CD4-positive, alpha-beta memory T cell (primary cell): ENCODE measurements around the gene SLC17A4. TPM values are rescaled to one million over a fixed set of nuclear protein-coding genes. Genes with fewer than 3 reads are reported as not detected.

Experiments used
- CTCF ChIA-PET: fragments of 350-600 bp; sonication (Branson Sonifier 250); formaldehyde crosslinking; loops from one replicate; lab custom pipeline; 2021; ENCODE audit warnings: inconsistent platforms; ENCODE audit not compliant: partially characterized antibody; lab: Charles Lee
- POLR2A ChIA-PET: fragments of 350-600 bp; sonication (Branson Sonifier 250); formaldehyde crosslinking; loops from one replicate; lab custom pipeline; 2021; ENCODE audit not compliant: partially characterized antibody; lab: Charles Lee
- DNase-seq, 5 donors: peaks; one replicate each; pipeline versions ENCODE4 v3.0.0 to v3.0.0-alpha.2; 2020 to 2022; ENCODE audit warnings: mixed read lengths in 1 of 5
- H3K27ac ChIP-seq: one replicate; pipeline ENCODE4 v1.7.0; 2013; ENCODE audit warnings: low read depth, low read length
- H3K27me3 ChIP-seq: 2 replicates; pipeline ENCODE4 v1.7.0; 2013; ENCODE audit warnings: mild to moderate bottlenecking, low read length, moderate library complexity; ENCODE audit not compliant: insufficient read depth
- H3K36me3 ChIP-seq: 2 replicates; pipeline ENCODE4 v1.7.0; 2013; ENCODE audit warnings: mild to moderate bottlenecking, low read length, moderate library complexity; ENCODE audit not compliant: insufficient read depth
- H3K4me1 ChIP-seq: 2 replicates; pipeline ENCODE4 v1.7.0; 2013; ENCODE audit warnings: mild to moderate bottlenecking, low read length, moderate library complexity; ENCODE audit not compliant: insufficient read depth
- H3K4me3 ChIP-seq, 2 donors: one replicate each; pipeline ENCODE4 v1.7.0; 2013; ENCODE audit warnings: low read length in 2 of 2, mild to moderate bottlenecking in 1 of 2
- H3K9me3 ChIP-seq, 2 donors: one replicate each; pipeline ENCODE4 v1.7.0; 2013; ENCODE audit warnings: low read length in 2 of 2, control low read depth in 1 of 2; ENCODE audit not compliant: control insufficient read depth in 1 of 2
- H3K27ac Mint-ChIP-seq, 7 donors: one replicate each; pipeline ENCODE4 v1.8.0; 2020 to 2021; ENCODE audit warnings: mixed read lengths in 7 of 7, mild to moderate bottlenecking in 6 of 7, inconsistent platforms in 3 of 7, moderate library complexity in 3 of 7
- H3K27me3 Mint-ChIP-seq, 2 donors: one replicate each; pipeline ENCODE4 v1.8.0; 2020 to 2021; ENCODE audit warnings: mixed read lengths in 2 of 2
- H3K36me3 Mint-ChIP-seq, 2 donors: one replicate each; pipeline ENCODE4 v1.8.0; 2020 to 2021; ENCODE audit warnings: mixed read lengths in 2 of 2, inconsistent platforms in 1 of 2, mild to moderate bottlenecking in 1 of 2
- H3K4me1 Mint-ChIP-seq, 4 donors: one replicate each; pipeline ENCODE4 v1.8.0; 2020 to 2021; ENCODE audit warnings: mixed read lengths in 4 of 4, mild to moderate bottlenecking in 1 of 4
- H3K4me3 Mint-ChIP-seq, 8 donors: one replicate each; pipeline ENCODE4 v1.8.0; 2020 to 2021; ENCODE audit warnings: mixed read lengths in 8 of 8, mild to moderate bottlenecking in 7 of 8, moderate library complexity in 6 of 8, inconsistent platforms in 3 of 8
- H3K9me3 Mint-ChIP-seq, 8 donors: one replicate each; pipeline ENCODE4 v1.8.0; 2020 to 2021; ENCODE audit warnings: mixed read lengths in 8 of 8, mild to moderate bottlenecking in 5 of 8, inconsistent platforms in 3 of 8, moderate library complexity in 1 of 8
- intact Hi-C: fragments of 100-400 bp; cut with micrococcal nuclease; formaldehyde crosslinking; loops from one replicate; pipeline ENCODE4 v1.15.1; 2023
- polyA plus RNA-seq, 2 donors: library from polyadenylated mRNA; unstranded; fragments of 300-500 nt; fragmentation: Illumina TruSeq; gene quantifications; one replicate each; pipeline ENCODE4 v1.2.3, GENCODE V29; 2021
- total RNA-seq, 2 experiments: library from RNA; stranded (reverse); gene quantifications; one replicate each; pipeline ENCODE4 v1.2.3, GENCODE V29; 2021

Gene SLC17A4
- total and polyA plus RNA-seq, 4 experiments from 2014 or later: not detected

DNA sequence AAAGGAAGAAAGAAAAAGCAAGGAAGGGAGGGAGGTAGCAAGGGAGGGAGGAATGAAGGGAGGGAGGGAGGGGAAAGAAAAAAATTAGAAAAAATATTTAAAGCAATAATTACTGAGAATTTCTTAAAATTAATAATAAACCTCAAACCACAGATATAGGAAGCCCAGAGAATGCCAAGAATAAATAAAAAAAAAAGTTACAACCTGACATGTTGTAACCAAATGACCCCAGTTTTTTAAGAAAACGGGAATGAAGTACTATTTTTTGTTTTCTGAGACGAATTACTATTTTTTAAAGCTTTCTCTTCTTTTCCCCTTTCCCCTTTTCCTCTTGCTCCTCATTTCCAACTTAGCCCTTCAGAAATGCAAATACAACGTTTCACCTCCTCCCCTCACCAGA, 60.7 kb downstream of the SLC17A4 start:
- H3K9me3 ChIP-seq: no peaks in the 10 kb centered on the region
- intact Hi-C loops: no loop called here
- H3K27ac Mint-ChIP-seq: no peak overlapping the region
- no peak overlapping the region for H3K27ac ChIP-seq
- H3K4me1 Mint-ChIP-seq: no peaks in the 10 kb centered on the region
- no peak for DNase-seq
- no peak overlapping the region for H3K4me3 Mint-ChIP-seq
- no peaks in the 10 kb centered on the region for H3K36me3 Mint-ChIP-seq
- peaks cover 0 to 5% (median 3%) of the 10 kb centered on the region in 8 donors for H3K9me3 Mint-ChIP-seq
- ChIA-PET CTCF (no interaction called here), POLR2A (interaction anchor here (0.5 kb wide), 1 partner anchor 67 kb away, joined by 3 read pairs; no protein-coding TSS in a partner anchor)
- H3K4me1 ChIP-seq: no peaks in the 10 kb centered on the region
- no peaks in the 10 kb centered on the region for H3K27me3 ChIP-seq
- no peaks in the 10 kb centered on the region for H3K36me3 ChIP-seq
- H3K27me3 Mint-ChIP-seq: peaks cover 1 to 4% of the 10 kb centered on the region in 2 donors
- H3K4me3 ChIP-seq: no peak overlapping the region

DNA sequence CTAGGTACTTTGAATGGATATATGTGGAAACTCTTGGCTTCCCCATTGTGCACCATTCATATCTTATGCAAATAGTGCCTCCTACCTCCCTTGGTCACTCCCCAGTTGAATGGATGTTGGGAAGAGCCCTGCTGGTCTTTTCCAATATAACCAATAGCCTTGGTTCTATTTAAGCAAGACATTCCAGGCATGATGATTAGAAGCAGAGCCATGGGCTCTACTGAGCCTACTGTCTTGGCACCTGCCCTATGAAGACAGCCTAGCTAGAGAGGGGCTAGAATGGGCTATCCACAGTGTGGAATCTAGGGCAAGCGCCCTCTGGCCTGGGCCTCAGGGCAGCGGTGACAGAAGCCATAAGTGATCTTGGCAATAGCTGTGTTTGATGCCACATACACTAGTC, 61.7 kb downstream of the SLC17A4 start:
- no peaks in the 10 kb centered on the region for H3K9me3 ChIP-seq
- CTCF ChIA-PET: interaction anchor here (1.7 kb wide), 1 partner anchor 27 kb away, joined by 3 read pairs; no protein-coding TSS in a partner anchor
- H3K4me3 Mint-ChIP-seq: no peak overlapping the region
- DNase-seq: no peak
- H3K9me3 Mint-ChIP-seq: peaks cover 0 to 5% (median 3%) of the 10 kb centered on the region in 8 donors
- no peak overlapping the region for H3K4me3 ChIP-seq
- H3K27me3 Mint-ChIP-seq: peaks cover 1 to 5% of the 10 kb centered on the region in 2 donors
- intact Hi-C loops: no loop called here
- H3K36me3 Mint-ChIP-seq: no peaks in the 10 kb centered on the region
- no peak overlapping the region for H3K27ac ChIP-seq
- no peaks in the 10 kb centered on the region for H3K36me3 ChIP-seq
- H3K27ac Mint-ChIP-seq: no peak overlapping the region
- POLR2A ChIA-PET: no interaction called here
- no peaks in the 10 kb centered on the region for H3K27me3 ChIP-seq
- H3K4me1 Mint-ChIP-seq: no peaks in the 10 kb centered on the region
- H3K4me1 ChIP-seq: no peaks in the 10 kb centered on the region

DNA sequence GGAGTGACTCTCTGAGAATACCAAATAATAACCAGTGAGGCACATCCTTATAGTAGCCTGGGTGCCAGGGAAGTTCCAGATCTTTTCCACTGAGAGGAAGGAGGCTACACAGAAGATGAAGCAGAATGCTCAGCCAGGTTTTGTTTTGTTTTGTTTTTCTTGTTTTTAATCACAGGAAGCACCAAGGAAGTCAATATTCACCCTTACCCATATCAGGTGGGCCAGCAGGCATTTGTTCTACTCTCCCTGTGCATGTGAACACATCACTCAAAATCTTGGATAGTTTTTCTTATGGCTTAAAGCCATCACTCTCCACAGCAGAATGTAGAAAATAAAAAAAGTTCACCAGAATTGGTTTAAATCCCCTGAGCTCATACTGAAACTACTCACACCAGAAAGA, 66.8 kb downstream of the SLC17A4 start:
- Mint-ChIP-seq H3K27ac (no peak overlapping the region), H3K27me3 (peaks cover 5 to 6% of the 10 kb centered on the region in 2 donors), H3K9me3 (peaks cover 0 to 18% (median 11%) of the 10 kb centered on the region in 8 donors), H3K4me1 (peaks cover 0 to 6% (median under 1%) of the 10 kb centered on the region in 4 donors), H3K4me3 (no peak overlapping the region), H3K36me3 (no peaks in the 10 kb centered on the region)
- no peak for DNase-seq
- Histone ChIP-seq H3K27me3 (no peaks in the 10 kb centered on the region), H3K4me3 (no peak overlapping the region), H3K36me3 (no peaks in the 10 kb centered on the region), H3K27ac (no peak overlapping the region), H3K9me3 (no peaks in the 10 kb centered on the region), H3K4me1 (no peaks in the 10 kb centered on the region)
- CTCF ChIA-PET: interaction anchor here (1.0 kb wide), 1 partner anchor 32 kb away, joined by 4 read pairs; no protein-coding TSS in a partner anchor
- POLR2A ChIA-PET: no interaction called here
- intact Hi-C loops: no loop called here

DNA sequence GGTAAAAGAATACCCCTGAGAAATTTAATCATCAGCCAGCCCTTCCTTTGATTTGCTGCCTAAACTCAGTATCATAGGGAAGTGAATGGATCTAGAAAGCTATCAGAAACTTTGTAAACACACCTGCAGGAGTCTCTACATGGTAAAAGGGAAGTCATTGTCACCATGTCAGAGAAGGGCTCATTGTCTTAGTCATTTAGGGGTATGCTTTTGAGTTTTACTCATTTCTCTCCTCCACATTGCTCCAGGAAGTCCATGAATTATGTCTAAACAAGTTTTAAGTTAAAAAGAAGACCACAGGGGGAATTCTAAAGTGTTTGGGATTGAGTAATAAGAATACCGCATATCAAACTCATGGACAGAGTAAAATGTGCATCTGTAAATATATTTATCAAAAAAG, 74.8 kb downstream of the SLC17A4 start:
- Mint-ChIP-seq H3K36me3 (no peaks in the 10 kb centered on the region), H3K4me3 (no peak overlapping the region), H3K4me1 (no peaks in the 10 kb centered on the region), H3K27me3 (peaks cover 12 to 21% of the 10 kb centered on the region in 2 donors), H3K27ac (no peak overlapping the region), H3K9me3 (peaks cover 0 to 18% (median 12%) of the 10 kb centered on the region in 8 donors)
- Histone ChIP-seq H3K27me3 (no peaks in the 10 kb centered on the region), H3K4me1 (no peaks in the 10 kb centered on the region), H3K27ac (no peak overlapping the region), H3K9me3 (no peaks in the 10 kb centered on the region), H3K36me3 (no peaks in the 10 kb centered on the region), H3K4me3 (no peak overlapping the region)
- intact Hi-C loops: no loop called here
- POLR2A ChIA-PET: no interaction called here
- no peak for DNase-seq
- CTCF ChIA-PET: interaction anchor here (0.7 kb wide), 1 partner anchor 606 kb away, joined by 3 read pairs; no protein-coding TSS in a partner anchor

GRCh38 chr6:25830458-25830857, 75.9 kb downstream of the SLC17A4 start:
- no peak overlapping the region for H3K27ac ChIP-seq
- no peak for DNase-seq
- H3K27me3 Mint-ChIP-seq: peaks cover 12 to 20% of the 10 kb centered on the region in 2 donors
- no peaks in the 10 kb centered on the region for H3K36me3 ChIP-seq
- H3K4me3 ChIP-seq: no peak overlapping the region
- intact Hi-C loops: no loop called here
- no peaks in the 10 kb centered on the region for H3K4me1 Mint-ChIP-seq
- no peaks in the 10 kb centered on the region for H3K9me3 ChIP-seq
- peaks cover 0 to 12% (median 8%) of the 10 kb centered on the region in 8 donors for H3K9me3 Mint-ChIP-seq
- POLR2A ChIA-PET: no interaction called here
- H3K27ac Mint-ChIP-seq: no peak overlapping the region
- H3K4me1 ChIP-seq: no peaks in the 10 kb centered on the region
- no peaks in the 10 kb centered on the region for H3K27me3 ChIP-seq
- CTCF ChIA-PET: no interaction called here
- no peaks in the 10 kb centered on the region for H3K36me3 Mint-ChIP-seq
- no peak overlapping the region for H3K4me3 Mint-ChIP-seq

Other genes starting within 250 kb of the SLC17A4 start
- gene SCGN, start 102.5 kb upstream of the SLC17A4 start, total RNA-seq: not detected
- not detected for gene SCGN, start 102.5 kb upstream of the SLC17A4 start, polyA plus RNA-seq
- gene SLC17A1, start 77.3 kb downstream of the SLC17A4 start, total RNA-seq: under 1 TPM in 1 of 2 experiments, not detected in 1; 0.19 TPM
- not detected for gene SLC17A1, start 77.3 kb downstream of the SLC17A4 start, polyA plus RNA-seq
- gene SLC17A3, start 119.5 kb downstream of the SLC17A4 start, total RNA-seq: under 1 TPM; 0.81 to 1.00 TPM
- gene SLC17A3, start 119.5 kb downstream of the SLC17A4 start, polyA plus RNA-seq: under 1 TPM in 1 of 2 donors, not detected in 1; 0.75 TPM
- not detected for gene SLC17A2, start 175.9 kb downstream of the SLC17A4 start, total RNA-seq
- gene SLC17A2, start 175.9 kb downstream of the SLC17A4 start, polyA plus RNA-seq: not detected
- gene TRIM38, start 208.1 kb downstream of the SLC17A4 start, total RNA-seq: 10 to 100 TPM; 37.7 TPM
- gene TRIM38, start 208.1 kb downstream of the SLC17A4 start, polyA plus RNA-seq: 10 to 100 TPM in 1 of 2 donors, 1 to 10 TPM in 1; 4.5 to 10.0 TPM